CD4-positive, alpha-beta T cell treated with Interferon alpha-2 for 1 hour (primary cell): Measurements from ENCODE around the gene RCC1.
"Not testable (repeated sequence)": the region's sequence is repeated elsewhere in the genome, so short reads cannot be mapped to it uniquely, and the experiment has no call there.

ENCODE experiments used
- DNase-seq, 2 donors: peaks; one replicate each; pipeline ENCODE4 v3.0.0-alpha.2; 2020 to 2022

RCC1 gene

DNA sequence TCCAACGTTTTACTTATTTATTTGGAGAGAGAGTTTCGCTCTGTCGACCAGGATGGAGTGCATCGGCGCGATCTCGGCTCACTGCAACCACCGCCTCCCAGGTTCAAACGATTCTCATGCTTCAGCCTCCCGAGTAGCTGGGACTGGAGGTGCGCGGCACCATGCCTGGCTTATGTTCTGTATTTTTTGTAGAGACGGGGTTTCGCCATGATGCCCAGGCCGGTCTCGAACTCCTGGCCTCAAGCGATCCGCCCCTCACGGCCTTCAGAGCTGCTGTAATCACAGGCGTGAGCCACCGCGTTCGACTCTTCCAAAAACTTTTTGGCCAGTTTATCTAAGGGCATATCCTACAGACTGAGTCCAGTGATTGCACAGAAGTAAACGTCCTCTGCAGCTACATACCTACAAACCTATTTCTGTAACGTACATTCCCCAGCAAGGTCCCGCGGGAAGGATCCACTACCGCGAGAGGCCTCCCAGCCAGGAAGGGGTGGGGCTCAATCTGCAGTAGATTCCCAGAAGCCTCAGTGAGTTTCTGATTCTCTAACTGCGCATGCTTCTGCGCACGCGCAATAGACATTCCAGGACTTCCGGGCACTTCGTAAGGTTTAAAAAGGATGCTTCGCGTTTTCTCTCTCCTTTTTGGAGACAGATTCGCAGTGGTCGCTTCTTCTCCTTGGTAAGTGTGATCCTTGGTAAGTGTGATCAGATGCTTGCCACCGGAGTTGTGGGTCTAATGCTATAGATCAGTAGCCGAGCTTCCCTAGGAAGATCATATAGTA lies at the start of gene RCC1:
TSS of gene RCC1 (plus strand) at position 638 of the 782 bp plus-strand sequence. CDS start 23,824 bp downstream, outside the sequence.
- peak; percentile 98 for DNase-seq

GRCh38 chr1:28456078-28456477 lies 49.8 kb upstream of the RCC1 start:
- DNase-seq = no peak

DNA sequence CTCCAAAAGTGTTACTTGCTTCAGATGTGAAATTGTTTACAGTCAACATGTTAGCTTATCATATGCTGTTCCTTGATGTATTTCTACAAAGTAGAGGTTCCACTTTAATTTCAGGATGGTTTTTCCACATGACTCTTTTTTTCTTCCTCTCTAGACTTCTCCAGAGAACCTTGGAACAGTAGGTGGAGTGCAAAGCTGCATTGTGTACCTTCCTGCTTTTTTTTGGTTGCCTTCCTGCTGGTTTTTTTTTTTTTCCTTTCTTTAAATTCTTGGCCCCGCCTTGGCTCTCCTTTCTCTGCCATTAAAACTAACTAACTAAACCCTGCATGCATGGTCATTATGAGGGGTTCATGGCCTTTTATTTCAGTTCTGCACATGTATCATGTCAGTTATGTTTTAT lies 48.2 kb upstream of the RCC1 start:
- no peak for DNase-seq

DNA sequence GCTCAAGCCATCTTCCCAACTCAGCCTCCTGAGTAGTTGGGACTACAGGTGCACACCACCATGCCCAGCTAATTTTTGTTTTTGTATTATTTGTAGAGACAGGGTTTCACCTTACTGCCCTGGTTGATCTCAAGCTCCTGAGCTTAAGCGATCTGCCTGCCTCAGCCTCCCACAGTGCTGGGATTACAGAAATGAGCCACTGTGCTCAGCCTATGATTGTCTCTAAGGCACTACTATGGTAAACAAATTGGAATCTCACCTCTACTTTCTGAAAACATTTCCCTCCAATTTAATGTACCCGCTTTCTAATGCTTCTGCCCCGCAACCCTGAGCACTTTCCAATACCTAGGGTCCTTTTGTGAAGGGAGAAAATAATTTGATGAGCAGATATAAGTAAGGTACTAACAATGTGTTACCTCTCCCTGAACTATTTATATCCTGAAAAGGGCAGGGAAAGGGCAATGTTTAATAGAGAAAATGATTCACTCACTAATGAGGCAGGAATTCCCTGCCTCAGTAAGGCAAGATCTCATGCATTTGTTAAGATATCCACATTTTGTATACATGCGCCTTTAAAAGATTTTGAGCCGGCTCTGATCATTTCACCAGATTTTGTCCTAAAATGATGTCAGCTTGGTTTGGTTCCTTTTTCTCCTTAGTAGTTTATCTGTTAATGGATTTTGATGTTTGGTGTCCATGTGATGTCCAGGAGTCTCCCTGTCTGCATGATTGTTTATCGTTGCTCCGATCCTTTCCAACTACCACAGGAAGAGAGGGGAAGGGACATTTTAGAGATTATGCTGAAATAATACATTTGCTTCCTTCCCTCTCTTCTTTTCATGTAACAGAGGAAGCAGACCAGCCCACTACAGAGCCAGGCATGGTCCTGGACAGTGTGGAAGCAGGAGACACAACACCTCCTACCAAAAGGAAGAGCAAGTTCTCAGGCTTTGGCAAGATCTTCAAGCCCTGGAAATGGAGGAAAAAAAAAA lies 47.3 kb upstream of the RCC1 start:
- no peak for DNase-seq

DNA sequence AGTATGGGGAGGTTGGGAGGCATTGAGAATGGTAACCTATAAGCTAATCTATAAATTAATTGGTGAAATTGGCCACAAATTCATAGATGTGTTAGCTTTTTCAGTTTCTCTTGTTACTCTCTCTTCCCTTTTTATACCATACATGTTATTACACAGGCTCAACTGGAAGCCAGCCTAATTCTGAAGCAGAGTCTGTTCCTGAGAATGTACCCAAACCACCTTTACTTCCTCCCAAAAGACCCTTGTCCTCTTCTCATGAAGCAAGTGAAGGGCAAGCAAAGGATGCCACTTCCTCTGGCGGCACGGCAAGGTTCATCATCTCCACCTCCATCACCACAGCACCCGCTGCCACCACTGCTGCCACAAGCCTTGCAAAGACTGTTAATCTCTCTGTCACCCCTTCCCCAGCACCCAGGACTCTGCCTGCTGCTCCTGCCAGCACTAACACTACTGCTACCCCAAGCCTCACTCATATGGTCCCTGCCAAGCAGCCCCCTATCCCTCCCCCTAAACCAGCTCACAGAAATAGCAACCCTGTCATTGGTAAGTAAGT lies 39.5 kb upstream of the RCC1 start:
- DNase-seq = no peak

DNA sequence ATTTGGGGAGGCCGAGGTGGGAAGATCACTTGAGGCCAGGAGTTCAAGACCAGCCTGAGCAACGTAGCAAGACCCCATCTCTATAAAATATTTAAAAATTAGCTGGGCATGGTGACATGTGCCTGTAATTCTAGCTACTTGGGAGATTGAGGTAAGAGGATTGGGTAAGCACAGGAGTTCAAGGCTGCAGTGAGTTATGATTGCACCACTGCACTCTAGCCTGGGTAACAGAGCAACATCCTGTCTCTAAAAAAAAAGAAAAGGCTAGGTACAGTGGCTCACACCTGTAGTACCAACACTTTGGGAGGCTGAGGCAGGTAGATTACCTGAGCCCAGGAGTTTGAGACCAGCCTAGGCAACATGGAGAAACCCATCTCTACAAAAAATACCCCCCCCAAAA lies 35.7 kb upstream of the RCC1 start:
- no peak for DNase-seq

DNA sequence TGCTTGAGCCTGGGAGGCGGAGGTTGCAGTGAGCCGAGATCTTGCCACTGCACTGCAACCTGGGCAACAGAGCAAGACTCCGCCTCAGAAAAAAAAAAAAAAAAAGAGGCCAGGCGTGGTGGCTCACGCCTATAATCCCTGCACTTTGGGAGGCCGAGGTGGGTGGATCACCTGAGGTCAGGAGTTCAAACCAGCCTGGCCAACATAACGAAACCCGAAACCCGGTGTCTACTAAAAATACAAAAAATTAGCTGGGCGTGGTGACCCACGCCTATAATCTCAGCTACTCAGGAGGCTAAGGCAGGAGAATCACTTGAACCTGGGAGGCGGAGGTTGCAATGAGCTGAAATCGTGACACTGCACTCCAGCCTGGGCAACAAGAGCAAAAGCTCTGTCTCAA lies 26.3 kb upstream of the RCC1 start:
- not testable (repeated sequence) for DNase-seq

- DNase-seq = no peak
Observed at GRCh38 chr1:28480308-28480707, 25.5 kb upstream of the RCC1 start.

DNA sequence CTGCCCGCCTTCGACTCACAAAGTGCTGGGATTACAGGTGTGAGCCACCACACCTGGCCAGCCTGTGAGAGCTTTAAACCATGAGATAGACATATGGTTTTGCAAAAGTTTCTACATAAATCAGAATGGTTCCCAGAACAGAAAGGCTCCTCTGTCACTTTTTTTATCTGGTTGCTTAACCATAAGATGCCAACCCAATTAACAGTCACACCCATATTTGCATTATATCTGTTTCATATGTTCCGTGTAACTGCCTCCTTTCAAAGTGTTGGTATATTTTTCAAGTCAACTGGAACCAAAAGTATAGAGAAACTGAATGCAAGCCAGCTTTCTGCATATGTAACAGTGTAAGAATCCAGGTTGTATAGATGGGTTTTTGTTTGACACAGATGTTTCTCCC lies 23.7 kb upstream of the RCC1 start:
- DNase-seq = no peak

DNA sequence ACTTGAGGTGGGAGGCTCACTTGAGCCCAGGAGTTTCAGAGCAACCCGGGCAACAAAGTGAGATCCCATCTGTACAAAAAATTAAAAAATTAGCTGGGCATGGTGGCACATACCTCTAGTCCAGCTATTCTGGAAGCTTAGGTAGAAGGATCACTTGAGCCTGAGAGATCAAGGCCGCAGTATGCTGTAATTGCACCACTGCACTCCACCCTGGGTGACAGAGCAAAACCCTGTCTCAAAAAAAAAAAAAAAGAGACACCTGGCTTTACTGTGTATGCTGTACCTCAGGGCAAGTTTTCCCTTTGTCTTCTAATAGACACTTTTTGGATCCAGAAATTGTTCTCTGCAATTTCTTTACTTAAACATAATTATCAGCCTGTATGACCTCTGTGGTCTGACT lies 23.1 kb upstream of the RCC1 start:
- DNase-seq = no peak

- DNase-seq = no peak
Observed at GRCh38 chr1:28494737-28495136, 11.1 kb upstream of the RCC1 start.

DNA sequence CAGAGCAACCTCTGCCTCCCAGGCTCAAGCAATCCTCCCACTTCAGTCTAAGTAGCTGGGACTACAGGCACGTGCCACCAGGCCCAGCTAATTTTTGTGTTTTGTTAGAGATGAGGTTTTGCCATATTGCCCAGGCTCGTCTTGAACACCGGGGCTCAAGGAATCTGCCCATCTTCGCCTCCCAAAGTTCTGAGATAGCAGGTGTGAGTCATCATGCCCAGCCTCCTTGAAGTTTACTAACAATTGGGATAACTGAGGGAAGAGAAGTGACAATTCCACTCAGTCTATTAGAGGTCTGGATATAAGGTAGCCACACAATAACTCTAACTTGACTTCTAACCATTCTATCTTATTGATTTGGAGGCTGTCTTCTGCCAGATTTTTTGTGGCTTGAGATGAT lies 6.3 kb upstream of the RCC1 start:
- no peak for DNase-seq

DNA sequence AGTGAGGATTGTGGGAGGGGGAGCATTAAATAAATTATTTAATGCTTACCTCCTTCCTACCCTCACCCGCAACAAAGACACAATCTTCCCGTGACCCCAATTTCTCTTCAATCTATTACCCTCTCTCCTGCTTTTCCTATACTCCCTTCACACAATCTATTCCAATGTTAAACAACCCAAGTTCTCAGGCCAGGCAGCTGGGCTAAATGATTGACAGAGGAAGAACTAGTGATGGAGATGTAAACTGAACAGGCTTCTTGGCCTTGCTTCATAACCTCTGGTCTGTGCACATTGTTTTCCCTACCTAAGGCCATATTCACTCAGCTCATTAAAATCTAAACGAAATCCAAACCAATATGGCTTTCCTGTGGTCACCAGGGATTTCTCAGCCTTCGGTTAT lies 3.9 kb upstream of the RCC1 start:
- no peak for DNase-seq

GRCh38 chr1:28503117-28503516 lies 2.7 kb upstream of the RCC1 start:
- no peak for DNase-seq

- DNase-seq = no peak
Observed at GRCh38 chr1:28506907-28507246, 1.0 kb downstream of the RCC1 start.

GRCh38 chr1:28507247-28507645 lies 1.4 kb downstream of the RCC1 start:
- no peak for DNase-seq

DNA sequence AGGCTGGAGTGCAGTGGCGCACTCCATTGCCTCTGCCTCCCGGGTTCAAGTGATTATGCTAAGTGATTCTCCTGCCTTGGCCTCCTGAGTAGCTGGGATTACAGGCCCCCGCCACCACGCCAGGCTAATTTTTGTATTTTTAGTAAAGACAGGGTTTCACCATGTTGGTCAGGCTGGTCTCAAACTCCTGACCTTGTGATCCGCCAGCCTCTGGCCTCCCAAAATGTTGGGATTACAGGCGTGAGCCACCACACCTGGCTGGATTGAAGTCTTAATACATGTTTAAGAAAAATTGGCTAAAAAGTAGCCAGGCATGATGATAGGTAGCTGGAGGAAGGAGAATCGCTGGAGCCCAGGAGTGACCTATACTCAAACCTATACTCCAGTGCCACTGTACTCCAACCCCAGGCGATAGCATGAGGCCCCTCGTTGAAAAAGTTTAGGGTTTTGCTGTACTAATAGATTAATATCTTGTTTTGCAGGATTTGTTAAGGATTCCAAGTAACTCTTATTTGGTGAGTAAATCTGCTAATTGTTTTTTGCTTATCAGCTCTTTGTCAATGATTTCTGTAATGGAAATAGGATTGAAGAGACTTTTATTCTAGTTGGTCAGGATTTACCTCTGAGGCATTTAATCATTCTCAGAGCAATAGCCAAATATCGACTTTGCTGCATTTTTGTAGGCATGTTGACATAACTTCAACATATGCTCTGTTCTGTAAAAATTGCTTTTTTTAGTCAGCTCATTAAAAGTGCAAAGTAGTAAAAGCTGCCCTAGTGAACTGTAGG lies 2.0 kb downstream of the RCC1 start:
- no peak for DNase-seq

GRCh38 chr1:28508435-28508754 lies 2.6 kb downstream of the RCC1 start:
- no peak for DNase-seq

DNA sequence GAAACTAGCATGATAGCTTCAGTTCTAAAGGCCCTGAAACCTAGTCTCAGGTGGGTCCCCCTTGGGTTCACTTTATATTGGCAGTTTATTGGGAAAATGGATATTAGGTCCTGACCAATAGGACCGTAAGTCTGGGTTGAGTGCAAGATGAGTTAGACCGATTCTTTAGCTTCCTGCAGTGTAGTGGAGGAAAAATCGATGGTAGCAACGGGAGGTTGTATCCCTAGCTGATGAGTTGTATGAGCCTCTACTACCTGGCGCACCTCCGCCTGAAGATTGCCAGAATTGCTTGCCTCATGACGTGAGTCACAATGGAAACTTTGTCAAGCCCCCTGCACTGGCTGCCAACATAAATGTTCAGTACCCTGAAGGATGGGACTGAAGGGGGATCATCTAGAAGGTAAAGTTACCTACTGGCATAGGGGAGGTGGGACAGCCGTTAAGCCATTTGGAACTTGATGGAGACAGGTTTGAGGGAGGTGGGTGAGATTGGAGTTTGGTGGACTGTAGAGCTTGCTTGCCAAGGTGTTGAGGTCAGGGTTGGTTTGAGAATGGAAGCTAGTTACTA lies 3.9 kb downstream of the RCC1 start:
- peak in 1 of 2 donors; percentile 20 for DNase-seq

- peak in 1 of 2 donors; percentile 30 for DNase-seq
Observed at GRCh38 chr1:28510273-28510969, 4.6 kb downstream of the RCC1 start.

DNA sequence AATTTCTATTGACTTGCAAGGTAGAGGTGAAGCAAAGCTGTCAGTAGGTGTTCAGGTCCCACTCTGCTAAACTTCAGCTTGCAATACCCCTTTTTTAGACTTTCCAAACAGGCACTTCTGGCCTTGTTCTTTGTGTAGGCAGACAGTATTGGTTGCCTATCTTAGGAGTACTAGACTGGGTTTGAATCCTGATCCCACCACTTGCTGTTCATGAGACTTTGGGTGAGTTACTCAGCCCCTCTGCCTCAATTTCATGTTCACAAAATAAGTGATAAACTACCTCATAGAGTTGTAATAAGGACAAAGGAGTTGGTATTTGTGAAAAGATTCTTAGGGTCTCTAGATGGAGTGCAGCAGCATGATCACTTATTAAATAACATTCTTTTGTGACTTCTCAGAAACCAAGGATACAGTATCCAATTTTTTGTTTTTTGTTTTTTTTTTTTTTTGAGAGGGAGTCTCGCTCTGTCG lies 5.2 kb downstream of the RCC1 start:
- no peak for DNase-seq

DNA sequence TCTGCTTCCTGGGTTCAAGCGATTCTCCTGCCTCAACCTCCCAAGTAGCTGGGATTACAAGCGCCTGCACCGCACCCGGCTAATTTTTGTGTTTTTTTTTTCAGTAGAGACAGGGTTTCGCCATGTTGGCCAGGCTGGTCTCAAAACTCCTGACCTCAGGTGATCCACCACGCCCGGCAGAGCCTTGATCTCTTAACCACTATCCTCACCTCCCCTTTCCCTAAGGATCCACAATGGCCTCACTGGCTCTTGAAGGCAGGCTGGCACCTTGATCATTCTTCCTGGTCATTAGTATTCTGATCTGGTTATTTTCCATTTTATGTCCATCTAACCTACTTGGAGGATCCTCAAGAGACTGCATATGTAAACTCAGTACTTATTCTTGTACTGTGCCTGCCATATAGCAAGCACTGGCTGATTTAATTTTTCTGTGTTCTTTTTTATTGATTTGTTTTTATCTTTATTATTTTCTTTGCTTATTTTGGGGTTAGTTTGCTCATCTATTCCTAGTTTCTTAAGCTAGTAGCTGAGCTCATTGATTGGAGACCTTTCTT lies 6.3 kb downstream of the RCC1 start:
- no peak for DNase-seq
